Stomach (tissue), 9 donors: ENCODE measurements around the gene MAST2. TPM values are rescaled to one million over a fixed set of nuclear protein-coding genes. Genes with fewer than 3 reads are reported as not detected.

Experiments used
- DNase-seq, 2 donors: peaks; one replicate each; pipeline versions ENCODE4 v3.0.0 to v3.0.0-alpha.2; 2013 to 2019
- H3K27ac ChIP-seq, 5 donors: fragments of 200-600 bp in 4 of 5; sonication (generic) in 4 of 5; one replicate each; pipeline ENCODE4 v1.5.1; 2013 to 2019; ENCODE audit warnings: mild to moderate bottlenecking in 1 of 5, moderate library complexity in 1 of 5
- H3K27me3 ChIP-seq, 3 donors: fragments of 200-600 bp; sonication (generic); one replicate each; pipeline ENCODE4 v1.5.1; 2017 to 2019; ENCODE audit warnings: mixed run types in 1 of 3
- H3K36me3 ChIP-seq, 4 donors: fragments of 200-600 bp; sonication (generic); 1 replicate in 3 of 4; 2 replicates in 1 of 4; pipeline ENCODE4 v1.5.1; 2016 to 2019
- H3K4me1 ChIP-seq, 4 donors: fragments of 200-600 bp; sonication (generic); one replicate each; pipeline ENCODE4 v1.5.1; 2016 to 2019
- H3K4me3 ChIP-seq, 4 donors: fragments of 200-600 bp; sonication (generic) in 3 of 4; one replicate each; pipeline ENCODE4 v1.5.1; 2016 to 2019; ENCODE audit warnings: mild to moderate bottlenecking in 1 of 4
- H3K9me3 ChIP-seq, 4 donors: fragments of 200-600 bp; sonication (generic); one replicate each; pipeline ENCODE4 v1.5.1; 2016 to 2019
- EP300 ChIP-seq: sonication (generic); formaldehyde crosslinking; IDR thresholded peaks from one replicate; pipeline ENCODE4 v1.6.1; 2017; ENCODE audit warnings: antibody characterized with exemption
- POLR2A ChIP-seq, 4 donors: fragments of 450-650 bp; IDR thresholded peaks; one replicate each; pipeline ENCODE4 v1.6.1; 2016; ENCODE audit warnings: antibody characterized with exemption in 4 of 4, control low read depth in 2 of 4, mild to moderate bottlenecking in 1 of 4, moderate library complexity in 1 of 4
- POLR2AphosphoS5 ChIP-seq, 3 donors: sonication (generic); formaldehyde crosslinking; IDR thresholded peaks; one replicate each; pipeline ENCODE4 v1.6.1; 2016; ENCODE audit warnings: antibody characterized with exemption in 3 of 3
- WGBS, 5 donors: extraction: QIAGEN DNeasy Blood & Tissue Kit in 3 of 5; methylation state at CpG; one replicate each; pipeline versions ENCODE4 v1.1.5 to v1.1.7; 2013 to 2018; 5-methylcytosine and 5-hydroxymethylcytosine counted together
- intact Hi-C: fragments of 100-400 bp; cut with DNase I; formaldehyde crosslinking; loops from one replicate; pipeline ENCODE4 v1.15.1; 2023; ENCODE audit warnings: low total_unique reads
- polyA plus RNA-seq, 3 donors: library from polyadenylated mRNA; stranded (reverse); fragments of 200-250 nt; gene quantifications; one replicate each; pipeline ENCODE4 v1.2.3, GENCODE V29; 2013
- total RNA-seq, 5 donors: library from RNA; depleted of rRNA; stranded (reverse); fragments of >200 nt; gene quantifications; one replicate each; pipeline versions ENCODE4 v1.1.0 to v1.2.3, GENCODE V29; 2014 to 2016
- TF ChIP-seq, protein P1 (sequence below), 7 experiments: fragments of 450-650 bp in 4 of 7; fragments of 200-600 bp in 3 of 7; sonication (generic) in 3 of 7; IDR thresholded peaks; one replicate each; pipeline ENCODE4 v1.5.1; 2016 to 2019; ENCODE audit warnings: antibody characterized with exemption in 7 of 7, control low read depth in 2 of 7, mild to moderate bottlenecking in 1 of 7
- donor health status: healthy with polysubstance abuse.
- donor health status: Bipolar disorder and iron deficiency.
- donor health status: healthy.

Gene MAST2
- total and polyA plus RNA-seq, 8 donors = 5.3 to 131 (median 34.8) TPM

DNA sequence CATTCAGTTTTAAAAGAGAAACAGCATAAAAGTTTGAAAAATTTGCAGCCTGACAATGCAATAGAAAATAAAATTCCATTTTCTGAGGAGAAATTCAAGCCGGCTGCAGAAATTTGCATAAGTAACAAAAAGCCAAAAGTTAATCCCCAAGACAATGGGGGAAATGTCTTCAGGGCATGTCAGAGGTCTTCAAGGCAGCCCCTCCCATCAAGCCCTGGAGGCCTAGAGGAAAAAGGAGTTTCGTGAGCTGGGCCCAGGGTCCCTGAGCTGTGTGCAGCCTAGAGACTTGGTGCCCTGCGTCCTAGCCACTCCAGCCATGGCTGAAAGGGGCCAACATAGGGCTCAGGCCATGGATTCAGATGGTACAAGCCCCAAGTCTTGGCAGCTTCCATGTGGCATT, 254.4 kb downstream of the MAST2 start:
- no peak overlapping the region for H3K27ac ChIP-seq
- H3K9me3 ChIP-seq = no peaks in the 10 kb centered on the region
- H3K4me1 ChIP-seq = peaks cover 0 to 22% (median 5%) of the 10 kb centered on the region in 4 donors
- H3K4me3 ChIP-seq = no peak overlapping the region
- no peaks in the 10 kb centered on the region for H3K27me3 ChIP-seq
- intact Hi-C loops = no loop called here
- TF ChIP-seq, protein P1, sequence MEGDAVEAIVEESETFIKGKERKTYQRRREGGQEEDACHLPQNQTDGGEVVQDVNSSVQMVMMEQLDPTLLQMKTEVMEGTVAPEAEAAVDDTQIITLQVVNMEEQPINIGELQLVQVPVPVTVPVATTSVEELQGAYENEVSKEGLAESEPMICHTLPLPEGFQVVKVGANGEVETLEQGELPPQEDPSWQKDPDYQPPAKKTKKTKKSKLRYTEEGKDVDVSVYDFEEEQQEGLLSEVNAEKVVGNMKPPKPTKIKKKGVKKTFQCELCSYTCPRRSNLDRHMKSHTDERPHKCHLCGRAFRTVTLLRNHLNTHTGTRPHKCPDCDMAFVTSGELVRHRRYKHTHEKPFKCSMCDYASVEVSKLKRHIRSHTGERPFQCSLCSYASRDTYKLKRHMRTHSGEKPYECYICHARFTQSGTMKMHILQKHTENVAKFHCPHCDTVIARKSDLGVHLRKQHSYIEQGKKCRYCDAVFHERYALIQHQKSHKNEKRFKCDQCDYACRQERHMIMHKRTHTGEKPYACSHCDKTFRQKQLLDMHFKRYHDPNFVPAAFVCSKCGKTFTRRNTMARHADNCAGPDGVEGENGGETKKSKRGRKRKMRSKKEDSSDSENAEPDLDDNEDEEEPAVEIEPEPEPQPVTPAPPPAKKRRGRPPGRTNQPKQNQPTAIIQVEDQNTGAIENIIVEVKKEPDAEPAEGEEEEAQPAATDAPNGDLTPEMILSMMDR (IDR thresholded peaks at IDR 0.05) = no peak
- TF ChIP-seq POLR2AphosphoS5 (IDR thresholded peaks at IDR 0.05) = no peak
- no peak for TF ChIP-seq POLR2A (IDR thresholded peaks at IDR 0.05)
- TF ChIP-seq EP300 = no peak
- WGBS, 5 donors = 92 to 96% (median 94%) methylated on average over 3 of the region's 3 CpGs
- H3K36me3 ChIP-seq = peaks cover 5 to 55% (median 14%) of the 10 kb centered on the region in 4 donors
- DNase-seq = no peak

DNA sequence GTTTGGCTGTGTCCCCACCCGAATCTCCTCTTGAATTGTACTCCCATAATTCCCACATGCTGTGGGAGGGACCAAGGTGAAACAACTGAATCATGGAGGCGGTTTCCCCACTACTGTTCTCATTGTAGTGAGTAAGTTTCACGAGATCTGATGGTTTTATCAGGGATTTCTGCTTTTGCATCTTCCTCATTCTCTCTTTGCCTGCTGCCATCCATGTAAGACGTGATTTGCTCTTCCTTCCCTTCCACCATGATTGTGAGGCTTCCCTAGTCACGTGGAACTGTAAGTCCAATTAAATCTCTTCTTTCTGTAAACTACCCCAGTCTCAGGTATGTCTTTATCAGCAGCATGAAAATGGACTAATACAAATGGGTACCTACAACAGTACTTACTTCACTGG, 255.5 kb downstream of the MAST2 start:
- DNase-seq = no peak
- Histone ChIP-seq H3K36me3 (peaks cover 5 to 55% (median 14%) of the 10 kb centered on the region in 4 donors), H3K4me3 (no peak overlapping the region), H3K4me1 (peaks cover 0 to 20% (median 5%) of the 10 kb centered on the region in 4 donors), H3K9me3 (no peaks in the 10 kb centered on the region), H3K27me3 (no peaks in the 10 kb centered on the region), H3K27ac (no peak overlapping the region)
- 89 to 97% (median 94%) methylated on average over 5 of the region's 5 CpGs for WGBS, 5 donors
- intact Hi-C loops = no loop called here
- no peak for TF ChIP-seq POLR2AphosphoS5 (IDR thresholded peaks at IDR 0.05)
- no peak for TF ChIP-seq POLR2A (IDR thresholded peaks at IDR 0.05)
- TF ChIP-seq, protein P1 (IDR thresholded peaks at IDR 0.05) = no peak
- no peak for TF ChIP-seq EP300

DNA sequence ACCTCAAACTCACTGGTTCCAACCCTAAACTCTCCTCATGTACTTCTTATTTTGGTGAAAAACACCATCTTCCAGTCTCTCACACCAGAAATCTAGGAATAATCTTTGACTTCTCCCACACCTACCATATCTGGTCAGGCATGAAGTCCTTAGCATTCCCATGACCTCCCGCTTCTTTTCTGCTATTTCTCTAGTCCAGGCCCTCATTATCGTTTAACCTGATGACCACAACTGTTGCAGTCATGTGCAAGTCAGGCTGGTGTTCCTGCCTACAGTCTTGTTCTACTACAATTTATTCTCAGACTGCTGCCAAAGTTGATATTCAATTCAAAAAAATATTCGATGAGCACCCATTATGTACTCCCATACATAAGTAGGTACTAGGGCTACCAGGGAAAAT, 257.7 kb downstream of the MAST2 start:
- H3K27ac ChIP-seq = no peak overlapping the region
- no peak for DNase-seq
- intact Hi-C loops = no loop called here
- no peak for TF ChIP-seq EP300
- no peak for TF ChIP-seq POLR2A (IDR thresholded peaks at IDR 0.05)
- TF ChIP-seq, protein P1 (IDR thresholded peaks at IDR 0.05) = no peak
- TF ChIP-seq POLR2AphosphoS5 (IDR thresholded peaks at IDR 0.05) = no peak
- H3K9me3 ChIP-seq = no peaks in the 10 kb centered on the region
- peaks cover 5 to 47% (median 14%) of the 10 kb centered on the region in 4 donors for H3K36me3 ChIP-seq
- H3K4me3 ChIP-seq = no peak overlapping the region
- peaks cover 0 to 18% (median 2%) of the 10 kb centered on the region in 4 donors for H3K4me1 ChIP-seq
- no peaks in the 10 kb centered on the region for H3K27me3 ChIP-seq
- WGBS, 5 donors = 66 to 77% (median 74%) methylated on average over 3 of the region's 3 CpGs

DNA sequence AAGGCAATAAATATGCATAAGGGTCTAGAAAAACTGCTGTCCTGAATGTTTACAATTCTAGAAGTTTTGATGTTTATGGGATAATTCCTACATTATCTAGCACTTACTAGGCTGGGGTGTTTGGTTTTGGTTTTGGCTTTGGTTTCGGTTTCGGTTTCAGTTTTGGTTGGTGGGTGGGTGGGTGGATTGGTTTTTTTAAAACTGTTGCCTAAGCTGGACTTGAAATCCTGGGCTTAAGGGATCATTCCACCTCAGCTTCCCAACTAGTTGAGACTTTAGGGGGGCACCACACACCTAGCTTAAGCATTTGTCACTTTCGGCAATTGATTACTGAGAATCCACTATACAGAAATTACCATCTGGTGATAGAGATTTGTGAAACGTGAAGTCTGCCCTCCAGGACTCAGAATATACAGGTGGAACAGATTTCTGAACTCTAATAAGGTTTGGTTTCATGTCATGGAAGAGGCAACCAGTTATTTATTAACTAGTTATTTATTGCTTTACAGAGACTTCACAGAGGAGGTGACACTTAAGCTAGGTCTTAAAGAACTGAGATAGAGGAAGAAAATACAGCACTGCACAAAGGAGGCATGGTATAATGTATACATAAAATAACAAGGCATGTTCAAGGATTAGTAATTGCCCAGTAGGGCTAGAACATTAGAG, 259.4 kb downstream of the MAST2 start:
- peak in 1 of 2 donors; percentile 32 for DNase-seq
- 61 to 82% (median 73%) methylated on average over 4 of the region's 4 CpGs for WGBS, 5 donors
- Histone ChIP-seq H3K27ac (no peak overlapping the region), H3K27me3 (no peaks in the 10 kb centered on the region), H3K4me1 (peaks cover 0 to 18% (median 2%) of the 10 kb centered on the region in 4 donors), H3K4me3 (no peak overlapping the region), H3K36me3 (peaks cover 5 to 36% (median 10%) of the 10 kb centered on the region in 4 donors), H3K9me3 (no peaks in the 10 kb centered on the region)
- TF ChIP-seq, protein P1 (IDR thresholded peaks at IDR 0.05) = no peak
- TF ChIP-seq POLR2AphosphoS5 (IDR thresholded peaks at IDR 0.05) (no peak), POLR2A (IDR thresholded peaks at IDR 0.05) (no peak), EP300 (no peak)
- intact Hi-C loops = no loop called here
